Fibroblast of lung (primary cell): ENCODE results near the gene MFAP4.

Source experiments
- EZH2 ChIP-seq: IDR thresholded peaks from 2 replicates; pipeline ENCODE4 v1.5.1; 2012; ENCODE audit warnings: low read length, control low read depth, mild to moderate bottlenecking; ENCODE audit errors: missing control alignments
- TF ChIP-seq, protein P1 (sequence below), 2 donors: IDR thresholded peaks in 1 of 2; conservative IDR thresholded peaks in 1 of 2; 1 replicate in 1 of 2; 2 replicates in 1 of 2; pipeline ENCODE4 v1.5.1; 2011 to 2012; ENCODE audit warnings: low read length in 2 of 2, control low read depth in 1 of 2, inconsistent platforms in 1 of 2, low read depth in 1 of 2, mild to moderate bottlenecking in 1 of 2

DNA sequence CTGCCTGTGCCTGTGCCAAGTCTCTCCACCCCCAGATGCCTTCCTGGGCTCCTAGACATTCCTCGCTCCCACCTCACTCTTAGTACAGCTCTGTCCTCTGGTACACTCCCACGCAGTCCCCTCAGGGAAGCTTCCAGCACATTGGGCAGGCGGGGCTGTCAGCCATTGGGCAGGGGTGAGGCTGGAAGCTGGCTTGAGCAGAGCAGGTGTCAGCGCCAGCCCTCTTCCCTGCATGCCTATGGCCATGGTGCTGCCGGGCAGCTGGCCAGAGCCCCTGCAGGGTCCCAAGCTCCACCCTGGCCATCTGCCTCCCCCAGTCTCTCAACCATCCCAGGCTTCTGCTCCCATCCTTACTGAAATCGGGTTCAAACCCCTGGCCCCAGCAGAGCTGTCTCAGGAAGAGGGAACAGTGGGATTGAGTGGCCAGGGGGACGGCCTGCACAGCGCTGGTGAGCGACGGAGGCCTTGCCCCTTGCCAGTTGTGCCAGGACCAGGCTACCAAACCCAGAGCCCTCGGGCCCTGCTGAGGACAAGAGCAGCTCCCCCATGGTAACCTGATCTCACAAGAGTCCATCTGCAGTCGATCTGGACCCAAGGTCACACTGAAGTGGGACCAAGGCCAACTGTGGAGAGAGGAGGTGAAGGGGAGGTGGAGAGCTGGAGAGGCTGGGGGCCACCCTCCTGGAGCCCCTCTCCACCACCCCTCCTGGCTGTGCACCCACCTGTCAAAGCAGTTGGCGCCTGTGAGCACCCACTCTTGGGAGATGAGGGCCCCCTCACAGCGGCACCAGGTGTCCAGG is 22.1 kb downstream of the MFAP4 start:
- TF ChIP-seq, protein P1, sequence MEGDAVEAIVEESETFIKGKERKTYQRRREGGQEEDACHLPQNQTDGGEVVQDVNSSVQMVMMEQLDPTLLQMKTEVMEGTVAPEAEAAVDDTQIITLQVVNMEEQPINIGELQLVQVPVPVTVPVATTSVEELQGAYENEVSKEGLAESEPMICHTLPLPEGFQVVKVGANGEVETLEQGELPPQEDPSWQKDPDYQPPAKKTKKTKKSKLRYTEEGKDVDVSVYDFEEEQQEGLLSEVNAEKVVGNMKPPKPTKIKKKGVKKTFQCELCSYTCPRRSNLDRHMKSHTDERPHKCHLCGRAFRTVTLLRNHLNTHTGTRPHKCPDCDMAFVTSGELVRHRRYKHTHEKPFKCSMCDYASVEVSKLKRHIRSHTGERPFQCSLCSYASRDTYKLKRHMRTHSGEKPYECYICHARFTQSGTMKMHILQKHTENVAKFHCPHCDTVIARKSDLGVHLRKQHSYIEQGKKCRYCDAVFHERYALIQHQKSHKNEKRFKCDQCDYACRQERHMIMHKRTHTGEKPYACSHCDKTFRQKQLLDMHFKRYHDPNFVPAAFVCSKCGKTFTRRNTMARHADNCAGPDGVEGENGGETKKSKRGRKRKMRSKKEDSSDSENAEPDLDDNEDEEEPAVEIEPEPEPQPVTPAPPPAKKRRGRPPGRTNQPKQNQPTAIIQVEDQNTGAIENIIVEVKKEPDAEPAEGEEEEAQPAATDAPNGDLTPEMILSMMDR (conservative IDR thresholded peaks at IDR 0.05 in 1 of 2, IDR thresholded peaks at IDR 0.05 in 1 of 2; ENCODE audit: low read depth in 1 of 2, low read length in 2 of 2), result no peak
- no peak for TF ChIP-seq EZH2
